HCT116 (cell line): Measurements from ENCODE around the gene BTBD16. TPM values are rescaled to one million over a fixed set of nuclear protein-coding genes. Genes with fewer than 3 reads are reported as not detected.

Experiments
- ATAC-seq: fragments of 200-7000 bp; cut with Tn5 transposase; 2 replicates; pipeline ENCODE4 v1.9.1; 2020; ENCODE audit warnings: mild to moderate bottlenecking, moderate library complexity
- BruUV-seq: library from RNA; stranded (reverse); fragments of 400-500 nt; replicated peaks from 2 replicates; lab custom pipeline; 2021; lab: Mats Ljungman, UMichigan
- CTCF ChIA-PET: fragments of 300-600 bp; sonication (Branson Sonifier 250); formaldehyde crosslinking; loops from one replicate; lab custom pipeline; 2021; ENCODE audit warnings: antibody characterized with exemption; lab: Charles Lee
- POLR2A ChIA-PET: fragments of 300-600, 350-600 bp; sonication (Branson Sonifier 250); formaldehyde crosslinking; loops from one replicate; lab custom pipeline; 2021; ENCODE audit warnings: antibody characterized with exemption; lab: Charles Lee
- RAD21 ChIA-PET, 2 experiments: fragments of 300-600 bp; sonication (Branson Sonifier 250); formaldehyde crosslinking; loops; one replicate each; lab custom pipeline; 2023; ENCODE audit warnings: low total read pairs in 2 of 2; ENCODE audit not compliant: uncharacterized antibody in 2 of 2, unreplicated experiment in 2 of 2, low non-redundant PET in 1 of 2; lab: Charles Lee
- DNase-seq: peaks from one replicate; pipeline ENCODE4 v3.0.0-alpha.2; 2010; ENCODE audit warnings: low read depth, low spot score
- H2AFZ ChIP-seq: fragments of 200-600 bp; shearing (Covaris generic), sonication (generic); 2 replicates; pipeline ENCODE4 v1.6.1; 2017; ENCODE audit warnings: low read depth, mixed run types, mixed read lengths, antibody characterized with exemption, low read length; ENCODE audit not compliant: poor library complexity, severe bottlenecking
- H3K27ac ChIP-seq: 2 replicates; pipeline ENCODE4 v1.5.1; 2012; ENCODE audit warnings: low read depth, low read length
- H3K27me3 ChIP-seq: fragments of 200-600 bp; sonication (generic); 2 replicates; pipeline ENCODE4 v1.6.1; 2016; ENCODE audit warnings: mixed run types, low read length, mixed read lengths; ENCODE audit not compliant: insufficient read depth
- H3K36me3 ChIP-seq, 2 experiments: fragments of 200-500 bp in 1 of 2; fragments of 200-600 bp in 1 of 2; sonication (Bioruptor generic) in 1 of 2; sonication (generic) in 1 of 2; 2 replicates each; pipeline versions ENCODE4 v1.5.1 to v1.6.1; 2014 to 2016; ENCODE audit warnings: low read length in 2 of 2, inconsistent platforms in 1 of 2, mixed read lengths in 1 of 2, mixed run types in 1 of 2; ENCODE audit not compliant: insufficient read depth in 2 of 2, control insufficient read depth in 1 of 2
- H3K4me1 ChIP-seq, 2 experiments: fragments of 200-600 bp in 1 of 2; sonication (generic) in 1 of 2; 2 replicates each; pipeline versions ENCODE4 v1.5.1 to v1.6.1; 2012 to 2017; ENCODE audit warnings: low read length in 2 of 2, inconsistent platforms in 1 of 2, mild to moderate bottlenecking in 1 of 2, mixed read lengths in 1 of 2, mixed run types in 1 of 2, moderate library complexity in 1 of 2; ENCODE audit not compliant: insufficient read depth in 2 of 2, control insufficient read depth in 1 of 2
- H3K4me2 ChIP-seq: fragments of 200-600 bp; sonication (generic); 2 replicates; pipeline ENCODE4 v1.6.1; 2017; ENCODE audit warnings: mixed run types, low read length, mixed read lengths
- H3K4me3 ChIP-seq, 2 experiments: fragments of 200-600 bp in 1 of 2; sonication (generic) in 1 of 2; replicated peaks in 1 of 2; 2 replicates each; pipeline ENCODE4 v1.5.1; 2011 to 2016; ENCODE audit warnings: low read length in 2 of 2, control low read depth in 1 of 2, low read depth in 1 of 2, mild to moderate bottlenecking in 1 of 2, mixed read lengths in 1 of 2, mixed run types in 1 of 2
- H3K79me2 ChIP-seq: fragments of 200-600 bp; sonication (generic); 2 replicates; pipeline ENCODE4 v1.6.1; 2017; ENCODE audit warnings: mild to moderate bottlenecking, mixed run types, low read length, moderate library complexity, mixed read lengths; ENCODE audit not compliant: insufficient read depth
- H3K9ac ChIP-seq: fragments of 200-600 bp; sonication (generic); 2 replicates; pipeline ENCODE4 v1.6.1; 2016; ENCODE audit warnings: low read length, mixed read lengths
- H3K9me2 ChIP-seq: fragments of 200-600 bp; sonication (generic), shearing (Covaris generic); 2 replicates; pipeline ENCODE4 v1.6.1; 2017; ENCODE audit warnings: mixed run types, mild to moderate bottlenecking, moderate library complexity; ENCODE audit not compliant: insufficient read depth
- H3K9me3 ChIP-seq, 2 experiments: fragments of 200-500 bp in 1 of 2; fragments of 200-600 bp in 1 of 2; sonication (Bioruptor generic) in 1 of 2; sonication (generic) in 1 of 2; 2 replicates each; pipeline ENCODE4 v1.6.1; 2014 to 2017; ENCODE audit warnings: low read length in 2 of 2, mixed read lengths in 2 of 2, inconsistent platforms in 1 of 2, low read depth in 1 of 2, mild to moderate bottlenecking in 1 of 2, mixed run types in 1 of 2, moderate library complexity in 1 of 2; ENCODE audit not compliant: control insufficient read depth in 1 of 2, insufficient read depth in 1 of 2
- H4K20me1 ChIP-seq: fragments of 200-600 bp; sonication (generic), shearing (Covaris generic); 2 replicates; pipeline ENCODE4 v1.6.1; 2017; ENCODE audit warnings: mixed run types, mild to moderate bottlenecking, moderate library complexity; ENCODE audit not compliant: insufficient read depth
- EGR1 ChIP-seq: IDR thresholded peaks from 2 replicates; pipeline ENCODE4 v1.6.1; 2012; ENCODE audit warnings: low read depth
- ELF1 ChIP-seq: IDR thresholded peaks from 2 replicates; pipeline ENCODE4 v1.6.1; 2012; ENCODE audit warnings: low read depth, borderline replicate concordance
- EZH2 ChIP-seq: fragments of 200-600 bp; sonication (generic); IDR thresholded peaks from 2 replicates; pipeline ENCODE4 v1.6.1; 2017; ENCODE audit warnings: antibody characterized with exemption, mixed run types
- EZH2phosphoT487 ChIP-seq: fragments of 200-600 bp; IDR thresholded peaks from 2 replicates; pipeline ENCODE4 v1.6.1; 2018; ENCODE audit warnings: antibody characterized with exemption, borderline replicate concordance
- POLR2A ChIP-seq: IDR thresholded peaks from 2 replicates; pipeline ENCODE4 v1.7.0; 2011; ENCODE audit warnings: borderline replicate concordance; ENCODE audit not compliant: insufficient read depth, insufficient read length; ENCODE audit errors: extremely low read depth
- POLR2AphosphoS5 ChIP-seq: IDR thresholded peaks from 2 replicates; pipeline ENCODE4 v1.6.1; 2011; ENCODE audit warnings: mild to moderate bottlenecking, low read depth, low read length, moderate library complexity
- SIN3A ChIP-seq: IDR thresholded peaks from 2 replicates; pipeline ENCODE4 v1.6.1; 2012; ENCODE audit warnings: low read depth
- SP1 ChIP-seq: IDR thresholded peaks from 2 replicates; pipeline ENCODE4 v1.6.1; 2012; ENCODE audit warnings: low read depth
- SRF ChIP-seq: IDR thresholded peaks from 2 replicates; pipeline ENCODE4 v1.6.1; 2012; ENCODE audit warnings: low read depth
- YY1 ChIP-seq: IDR thresholded peaks from 2 replicates; pipeline ENCODE4 v1.6.1; 2011; ENCODE audit warnings: low read length, low read depth, moderate library complexity, mild to moderate bottlenecking; ENCODE audit not compliant: insufficient replicate concordance; ENCODE audit errors: extremely low read depth
- ZNF274 ChIP-seq: fragments of 200-500 bp; sonication (Bioruptor generic); IDR thresholded peaks from 2 replicates; pipeline ENCODE4 v1.6.1; 2014; ENCODE audit warnings: mild to moderate bottlenecking, low read depth, low read length, inconsistent platforms
- intact Hi-C: fragments of 100-400 bp; cut with micrococcal nuclease; formaldehyde crosslinking; loops from 2 replicates; pipeline ENCODE4 v1.10.0; 2022
- total RNA-seq: library from RNA; stranded (reverse); gene quantifications from one replicate; pipeline ENCODE4 v1.2.1, GENCODE V29; 2021; ENCODE audit not compliant: unreplicated experiment
- TF ChIP-seq, protein P1 (sequence below), 3 experiments: fragments of 200-600 bp in 1 of 3; sonication (generic) in 1 of 3; IDR thresholded peaks in 2 of 3; conservative IDR thresholded peaks in 1 of 3; 2 replicates each; pipeline ENCODE4 v1.5.1; 2012 to 2017; ENCODE audit warnings: low read depth in 2 of 3, low read length in 2 of 3, antibody characterized with exemption in 1 of 3, borderline replicate concordance in 1 of 3, control low read depth in 1 of 3, mild to moderate bottlenecking in 1 of 3, mixed read lengths in 1 of 3, mixed run types in 1 of 3, moderate library complexity in 1 of 3; ENCODE audit not compliant: insufficient read depth in 1 of 3

The BTBD16 gene
- total RNA-seq, 1 experiment from 2014 or later, result 0.27 TPM

DNA sequence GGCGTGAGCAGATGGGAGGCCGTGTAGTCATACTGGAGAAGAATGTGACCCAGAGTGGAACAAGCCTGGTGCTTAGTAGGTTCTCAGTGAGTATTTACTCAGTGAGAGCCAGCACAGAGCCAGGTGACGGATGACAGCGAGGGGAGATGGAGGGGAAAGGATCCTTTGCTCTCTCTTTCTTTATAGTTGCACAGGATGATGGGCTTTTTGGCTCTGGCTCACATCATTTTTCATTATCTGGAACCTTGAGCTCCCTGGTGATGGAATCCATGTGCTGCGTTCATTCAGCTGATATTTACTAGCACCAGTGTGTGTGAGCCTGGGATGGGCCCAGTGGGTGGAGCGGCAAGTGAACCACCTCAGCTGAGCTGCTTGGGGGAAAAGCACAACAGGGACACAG lies 17.2 kb downstream of the BTBD16 start:
- H2AFZ ChIP-seq, result no peak overlapping the region
- intact Hi-C loops, result no loop called here
- no peak overlapping the region for H3K27ac ChIP-seq
- H3K9me3 ChIP-seq, result no peaks in the 10 kb centered on the region
- H3K9ac ChIP-seq, result no peak overlapping the region
- H3K4me2 ChIP-seq, result no peak overlapping the region
- H3K4me3 ChIP-seq, result no peak overlapping the region
- no TSS peak for BruUV-seq
- H3K36me3 ChIP-seq, result no peaks in the 10 kb centered on the region
- H3K9me2 ChIP-seq, result no peaks in the 10 kb centered on the region
- ATAC-seq, result no peak
- TF ChIP-seq POLR2A, result no peak
- TF ChIP-seq POLR2AphosphoS5, result no peak
- no peak for TF ChIP-seq YY1
- TF ChIP-seq, protein P1, sequence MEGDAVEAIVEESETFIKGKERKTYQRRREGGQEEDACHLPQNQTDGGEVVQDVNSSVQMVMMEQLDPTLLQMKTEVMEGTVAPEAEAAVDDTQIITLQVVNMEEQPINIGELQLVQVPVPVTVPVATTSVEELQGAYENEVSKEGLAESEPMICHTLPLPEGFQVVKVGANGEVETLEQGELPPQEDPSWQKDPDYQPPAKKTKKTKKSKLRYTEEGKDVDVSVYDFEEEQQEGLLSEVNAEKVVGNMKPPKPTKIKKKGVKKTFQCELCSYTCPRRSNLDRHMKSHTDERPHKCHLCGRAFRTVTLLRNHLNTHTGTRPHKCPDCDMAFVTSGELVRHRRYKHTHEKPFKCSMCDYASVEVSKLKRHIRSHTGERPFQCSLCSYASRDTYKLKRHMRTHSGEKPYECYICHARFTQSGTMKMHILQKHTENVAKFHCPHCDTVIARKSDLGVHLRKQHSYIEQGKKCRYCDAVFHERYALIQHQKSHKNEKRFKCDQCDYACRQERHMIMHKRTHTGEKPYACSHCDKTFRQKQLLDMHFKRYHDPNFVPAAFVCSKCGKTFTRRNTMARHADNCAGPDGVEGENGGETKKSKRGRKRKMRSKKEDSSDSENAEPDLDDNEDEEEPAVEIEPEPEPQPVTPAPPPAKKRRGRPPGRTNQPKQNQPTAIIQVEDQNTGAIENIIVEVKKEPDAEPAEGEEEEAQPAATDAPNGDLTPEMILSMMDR (IDR thresholded peaks at IDR 0.05 in 2 of 3, conservative IDR thresholded peaks at IDR 0.05 in 1 of 3; ENCODE audit: borderline replicate concordance in 1 of 3, insufficient read depth in 1 of 3, low read depth in 2 of 3, low read length in 2 of 3), result no peak
- TF ChIP-seq SRF, result no peak
- no peak for TF ChIP-seq SP1
- TF ChIP-seq EZH2, result no peak
- TF ChIP-seq EGR1, result no peak
- TF ChIP-seq, all 23 proteins: peak for 0
- Histone ChIP-seq H3K79me2 (no peaks in the 10 kb centered on the region), H3K27me3 (no peaks in the 10 kb centered on the region), H4K20me1 (no peaks in the 10 kb centered on the region), H3K4me1 (peaks cover 4 to 20% of the 10 kb centered on the region in 2 experiments)
- POLR2A ChIA-PET, result no interaction called here
- RAD21 ChIA-PET, result no interaction called here
- no peak for DNase-seq
- CTCF ChIA-PET, result interaction anchor here (0.6 to 2.1 kb wide), 3 partner anchors 9 to 183 kb away, joined by 3 to 6 read pairs (median 4); no protein-coding TSS in a partner anchor

DNA sequence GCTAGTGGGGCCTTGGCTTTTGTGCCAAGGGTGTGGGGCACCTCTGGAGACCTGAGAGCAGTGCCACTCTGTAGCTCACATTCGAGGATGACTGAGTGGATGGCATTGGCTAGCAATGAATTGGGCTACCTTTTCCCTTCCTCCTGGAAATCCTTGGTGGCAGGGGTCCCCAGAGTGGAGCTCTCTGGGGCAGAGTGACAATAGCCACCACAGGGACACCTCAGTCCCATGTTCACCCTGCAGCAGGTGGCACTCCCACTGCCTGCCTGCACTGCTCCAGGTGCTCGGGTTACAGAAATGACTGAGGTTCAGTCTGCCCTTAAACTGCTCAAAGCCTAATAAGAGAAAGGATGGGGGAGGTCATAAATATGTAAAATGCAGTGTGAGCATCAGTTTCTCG lies 17.8 kb downstream of the BTBD16 start:
- Histone ChIP-seq H3K4me2 (no peak overlapping the region), H3K9me3 (no peaks in the 10 kb centered on the region), H4K20me1 (no peaks in the 10 kb centered on the region), H3K27ac (no peak overlapping the region), H3K79me2 (no peaks in the 10 kb centered on the region)
- POLR2A ChIA-PET, result no interaction called here
- ATAC-seq, result no peak
- no peak for TF ChIP-seq ZNF274
- TF ChIP-seq ELF1, result no peak
- no peak for TF ChIP-seq EZH2
- TF ChIP-seq POLR2AphosphoS5, result no peak
- TF ChIP-seq POLR2A, result no peak
- TF ChIP-seq EGR1, result no peak
- TF ChIP-seq EZH2phosphoT487, result no peak
- no peak for TF ChIP-seq SIN3A
- no peak for TF ChIP-seq SP1
- TF ChIP-seq, all 23 proteins: peak for 0
- intact Hi-C loops, result no loop called here
- H3K9me2 ChIP-seq, result no peaks in the 10 kb centered on the region
- H2AFZ ChIP-seq, result no peak overlapping the region
- H3K36me3 ChIP-seq, result no peaks in the 10 kb centered on the region
- H3K9ac ChIP-seq, result no peak overlapping the region
- peaks cover 4 to 27% of the 10 kb centered on the region in 2 experiments for H3K4me1 ChIP-seq
- no peak for DNase-seq
- RAD21 ChIA-PET, result no interaction called here
- no peak overlapping the region for H3K4me3 ChIP-seq
- CTCF ChIA-PET, result interaction anchor here (2.0 to 2.1 kb wide), 2 partner anchors 9 to 10 kb away, joined by 4 to 6 read pairs; no protein-coding TSS in a partner anchor
- no TSS peak for BruUV-seq
- H3K27me3 ChIP-seq, result no peaks in the 10 kb centered on the region
